GM18951 (cell line): ENCODE measurements around the gene KAZALD1.

Experiments used
- POLR2A ChIP-seq: IDR thresholded peaks from 4 replicates; pipeline ENCODE4 v1.6.1; 2011; ENCODE audit warnings: mild to moderate bottlenecking; ENCODE audit not compliant: insufficient read length, insufficient read depth; ENCODE audit errors: extremely low read depth
- in situ Hi-C: fragments of 300-500 bp; cut with MboI; formaldehyde crosslinking; loops from one replicate; pipeline ENCODE4 v1.12.0; 2022; ENCODE audit warnings: low sequenced_read_pairs, mixed read lengths, inconsistent platforms; ENCODE audit not compliant: unreplicated experiment

KAZALD1 gene

DNA sequence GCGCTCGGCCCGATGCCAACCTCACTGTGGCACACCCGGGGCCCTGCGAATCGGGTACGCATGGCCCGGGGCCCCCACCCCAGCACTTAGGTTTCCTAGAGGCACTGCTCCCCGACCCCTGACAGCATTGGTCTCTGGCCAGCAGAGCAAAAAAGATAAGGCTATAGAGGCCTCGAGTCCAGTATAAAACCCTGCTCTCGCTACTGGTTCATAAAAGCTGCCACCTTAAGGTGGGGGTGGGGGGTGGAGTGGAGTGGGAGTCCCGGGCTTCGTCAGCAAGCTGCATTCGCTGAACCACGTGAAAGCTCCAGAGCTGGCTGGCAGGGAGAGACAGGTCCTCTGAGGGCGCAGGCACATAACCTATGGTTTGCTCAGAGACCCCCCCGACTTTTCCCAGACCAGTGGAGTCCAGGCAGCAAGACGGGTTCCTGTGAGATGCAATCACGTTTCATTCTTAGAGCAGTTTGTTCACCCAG is 1.3 kb downstream of the KAZALD1 start:
- TF ChIP-seq POLR2A, result no peak

GRCh38 chr10:101063548-101064414 is 2.0 kb downstream of the KAZALD1 start:
- no peak for TF ChIP-seq POLR2A
- in situ Hi-C loops, result no loop called here

More for the DNA sequence above, 1.3 kb downstream of the KAZALD1 start:
- in situ Hi-C loops, result no loop called here

DNA sequence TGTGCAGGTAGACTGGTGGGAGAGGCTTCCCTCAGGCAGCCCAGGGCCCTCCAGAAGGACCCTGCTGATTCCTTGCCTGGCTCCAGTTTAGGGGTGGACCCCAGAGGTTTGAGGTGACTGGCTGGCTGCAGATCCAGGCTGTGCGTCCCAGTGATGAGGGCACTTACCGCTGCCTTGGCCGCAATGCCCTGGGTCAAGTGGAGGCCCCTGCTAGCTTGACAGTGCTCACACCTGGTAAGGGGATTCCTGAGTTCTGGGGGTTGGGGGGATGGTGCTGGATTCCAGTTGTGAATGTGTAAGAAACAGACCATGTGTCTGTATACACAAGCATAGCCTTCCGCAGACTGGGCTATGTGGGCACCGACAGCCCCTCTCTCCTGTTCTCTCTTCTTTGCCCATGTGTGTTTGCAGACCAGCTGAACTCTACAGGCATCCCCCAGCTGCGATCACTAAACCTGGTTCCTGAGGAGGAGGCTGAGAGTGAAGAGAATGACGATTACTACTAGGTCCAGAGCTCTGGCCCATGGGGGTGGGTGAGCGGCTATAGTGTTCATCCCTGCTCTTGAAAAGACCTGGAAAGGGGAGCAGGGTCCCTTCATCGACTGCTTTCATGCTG is 2.7 kb downstream of the KAZALD1 start:
- in situ Hi-C loops, result no loop called here
- no peak for TF ChIP-seq POLR2A

- in situ Hi-C loops, result no loop called here
Measured at GRCh38 chr10:101065481-101066145, 3.8 kb downstream of the KAZALD1 start.

GRCh38 chr10:101066146-101066895 is 4.5 kb downstream of the KAZALD1 start:
- TF ChIP-seq POLR2A, result peak; percentile 34
- in situ Hi-C loops, result no loop called here

More at GRCh38 chr10:101065481-101066145, 3.8 kb downstream of the KAZALD1 start:
- TF ChIP-seq POLR2A, result no peak

GRCh38 chr10:101066896-101067355 is 5.1 kb downstream of the KAZALD1 start:
- no peak for TF ChIP-seq POLR2A
- in situ Hi-C loops, result no loop called here

DNA sequence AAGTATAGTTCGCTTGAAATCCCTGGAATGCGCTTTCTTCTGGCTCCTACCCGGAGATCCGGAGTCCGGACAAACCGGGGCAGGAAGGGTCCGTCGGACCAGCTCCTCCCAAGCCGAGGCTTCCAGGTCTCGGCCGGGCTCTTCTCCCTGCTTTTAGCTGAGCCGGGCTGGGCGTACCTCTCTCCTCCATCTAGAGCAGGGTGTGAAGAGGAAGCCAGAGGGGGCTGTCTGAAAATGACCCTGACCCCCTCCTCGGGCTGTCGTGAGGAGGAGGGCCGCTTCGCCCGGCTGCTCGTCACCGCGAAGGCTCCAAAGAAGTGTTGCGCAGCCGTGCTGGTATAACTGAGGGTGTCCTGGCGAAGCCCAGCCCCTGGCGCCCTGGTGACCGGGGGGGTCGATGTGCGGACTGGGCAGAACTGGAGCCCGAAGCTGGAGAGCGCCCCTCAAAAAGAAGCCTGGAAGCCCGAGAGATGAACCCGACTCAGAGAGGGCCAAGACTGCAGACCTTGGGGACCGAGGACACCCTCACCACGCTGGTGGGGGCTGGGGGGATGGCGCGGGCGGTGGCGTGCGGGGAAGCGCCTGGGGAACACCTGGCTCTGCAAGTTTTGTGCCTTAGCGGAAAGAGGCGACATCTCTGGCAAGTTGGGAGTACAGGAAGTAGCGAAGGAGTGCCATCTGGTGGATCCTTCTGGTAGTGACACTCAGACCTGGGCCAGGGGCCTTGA is 5.7 kb downstream of the KAZALD1 start:
- in situ Hi-C loops, result no loop called here
- peak; percentile 37 for TF ChIP-seq POLR2A

- no peak for TF ChIP-seq POLR2A
- in situ Hi-C loops, result no loop called here
Measured at GRCh38 chr10:101069441-101069840, 7.7 kb downstream of the KAZALD1 start.

- in situ Hi-C loops, result no loop called here
- TF ChIP-seq POLR2A, result no peak
Measured at GRCh38 chr10:101070098-101070497, 8.3 kb downstream of the KAZALD1 start.

- no peak for TF ChIP-seq POLR2A
- in situ Hi-C loops, result no loop called here
Measured at GRCh38 chr10:101071267-101071884, 9.6 kb downstream of the KAZALD1 start.

DNA sequence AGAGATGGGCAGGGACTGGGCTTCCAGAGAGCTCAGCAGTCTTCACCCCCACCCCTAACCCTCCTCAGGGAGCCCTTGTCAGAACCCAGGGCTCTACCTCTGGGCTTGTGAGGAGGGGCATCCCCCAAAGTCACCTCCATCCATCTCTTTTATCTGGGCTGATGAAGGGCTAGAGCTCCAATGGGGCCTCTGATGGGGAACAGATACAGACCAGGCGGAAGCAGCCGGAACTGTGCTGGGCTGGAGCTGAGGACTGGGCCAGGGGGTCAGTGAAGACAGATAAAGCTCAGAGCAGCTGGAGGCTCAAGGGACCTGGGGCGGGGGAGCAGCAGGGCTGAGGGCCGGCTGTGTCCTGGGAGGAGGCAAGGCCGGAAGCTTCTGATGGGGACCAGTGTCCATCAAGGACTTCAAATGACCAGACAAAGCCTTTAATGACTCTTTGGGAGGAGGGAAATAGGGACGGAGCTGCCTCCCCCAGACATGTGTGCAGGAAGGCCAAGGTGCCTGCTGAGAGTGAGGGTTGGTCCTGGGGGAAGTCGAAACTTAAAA is 10.2 kb downstream of the KAZALD1 start:
- in situ Hi-C loops, result no loop called here

More for the DNA sequence above, 10.2 kb downstream of the KAZALD1 start:
- no peak for TF ChIP-seq POLR2A
